DMS153 (cell line): ENCODE data around the gene RAX2.
"Not testable (repeated sequence)": the region's sequence is repeated elsewhere in the genome, so short reads cannot be mapped to it uniquely, and the experiment has no call there.

ENCODE experiments used
- DNase-seq: peaks from one replicate; lab custom pipeline; 2025; lab: John Stamatoyannopoulos, UW

The RAX2 gene

GRCh38 chr19:3771906-3772455 is at the start of gene RAX2:
Gene RAX2 (minus strand): TSS chr19:3772228. CDS start chr19:3771742, 486 bp downstream.
- DNase-seq: no peak

DNA sequence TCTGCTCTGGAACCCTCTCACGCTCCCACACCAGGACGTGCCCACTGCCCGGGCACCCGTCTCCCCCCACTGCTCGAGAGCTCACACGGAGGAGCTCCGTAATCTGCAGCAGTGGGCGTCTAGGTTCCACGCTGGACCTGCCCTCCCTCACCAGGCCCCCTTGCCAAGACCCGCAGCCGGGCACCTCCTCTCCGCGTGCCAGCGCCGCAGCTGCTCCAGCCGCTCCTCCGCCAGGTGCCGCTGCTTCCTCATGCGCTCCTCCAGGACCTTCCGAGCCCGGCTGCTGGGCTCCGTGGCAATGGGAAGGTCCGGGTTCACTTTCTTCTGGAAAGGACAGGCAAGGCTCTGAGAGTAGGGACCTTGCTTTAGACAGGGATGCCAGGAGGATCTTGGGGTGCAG is 49.1 kb upstream of the RAX2 start:
- no peak for DNase-seq

DNA sequence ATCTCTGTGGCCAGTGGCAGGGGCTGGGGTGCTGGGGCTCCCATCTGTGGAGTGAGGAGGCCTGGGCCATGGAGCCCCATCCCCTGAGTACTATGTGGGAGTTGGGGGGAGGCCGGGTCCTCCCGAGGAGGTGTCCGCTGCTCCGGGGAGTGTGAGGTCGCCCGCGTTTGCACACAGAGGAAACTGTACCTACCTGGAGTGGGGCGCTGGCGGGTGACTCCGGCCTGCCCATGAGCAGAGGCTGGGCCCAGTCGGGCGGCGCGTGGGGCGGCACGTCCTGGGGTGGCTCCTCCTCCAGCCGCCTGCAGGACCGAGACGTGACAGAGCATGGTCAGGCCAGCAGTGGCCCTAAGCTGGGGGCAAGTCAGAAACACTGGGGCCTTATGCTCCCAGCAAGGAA is 48.0 kb upstream of the RAX2 start:
- DNase-seq: no peak

- DNase-seq: no peak
Measured at GRCh38 chr19:3818918-3819317, 46.9 kb upstream of the RAX2 start.

- no peak for DNase-seq
Measured at GRCh38 chr19:3818466-3818865, 46.4 kb upstream of the RAX2 start.

DNA sequence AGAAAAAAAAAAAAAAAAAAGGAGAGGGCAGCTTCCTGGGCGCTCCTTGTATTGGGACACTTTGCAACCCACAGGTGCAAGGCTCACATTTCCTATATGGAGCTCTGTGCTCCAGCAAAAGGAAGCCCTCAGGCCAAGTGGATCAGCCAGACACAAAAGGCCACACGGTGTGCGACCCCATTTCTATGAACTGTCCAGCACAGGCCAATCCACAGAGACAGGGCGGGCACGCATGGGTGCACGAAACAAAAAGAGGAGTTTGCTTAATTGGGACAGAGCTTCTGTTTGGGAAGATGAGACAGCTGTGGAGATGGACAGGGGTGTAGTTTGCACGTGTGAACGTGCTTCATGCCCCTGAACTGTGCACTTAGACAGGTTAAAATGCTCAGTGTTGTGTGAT is 45.7 kb upstream of the RAX2 start:
- no peak for DNase-seq

DNA sequence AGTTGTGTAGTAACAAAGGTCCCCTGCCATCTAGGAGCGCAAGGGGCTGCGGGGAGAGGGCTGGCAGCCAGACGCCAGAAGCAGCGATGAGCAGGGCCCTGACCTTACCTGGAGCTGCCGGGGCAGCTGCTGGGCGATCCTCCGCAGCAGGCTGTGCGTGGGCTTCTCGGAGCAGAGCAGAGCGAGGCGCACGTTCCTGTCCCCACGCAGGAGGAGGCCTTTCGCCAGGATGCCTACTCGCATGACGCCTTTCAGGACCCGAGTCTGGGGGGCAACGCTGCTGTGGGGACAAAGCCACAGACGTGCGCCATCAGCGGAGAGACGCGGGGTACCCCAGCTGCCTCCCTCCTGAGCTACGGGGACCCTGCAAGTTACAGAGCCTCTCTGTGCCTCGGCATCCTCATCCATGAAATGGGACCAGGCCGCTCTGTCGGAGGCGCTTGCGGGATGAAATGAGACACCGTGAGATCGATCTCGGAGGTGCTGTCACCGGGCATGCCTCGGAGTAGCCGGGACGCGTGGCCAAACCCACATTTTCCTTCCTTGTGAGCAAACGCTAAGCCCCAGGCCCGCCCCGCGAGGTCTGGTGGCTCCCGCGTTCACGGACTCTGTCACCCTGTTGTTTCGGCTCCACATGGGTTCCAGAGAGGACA is 44.7 kb upstream of the RAX2 start:
- no peak for DNase-seq

DNA sequence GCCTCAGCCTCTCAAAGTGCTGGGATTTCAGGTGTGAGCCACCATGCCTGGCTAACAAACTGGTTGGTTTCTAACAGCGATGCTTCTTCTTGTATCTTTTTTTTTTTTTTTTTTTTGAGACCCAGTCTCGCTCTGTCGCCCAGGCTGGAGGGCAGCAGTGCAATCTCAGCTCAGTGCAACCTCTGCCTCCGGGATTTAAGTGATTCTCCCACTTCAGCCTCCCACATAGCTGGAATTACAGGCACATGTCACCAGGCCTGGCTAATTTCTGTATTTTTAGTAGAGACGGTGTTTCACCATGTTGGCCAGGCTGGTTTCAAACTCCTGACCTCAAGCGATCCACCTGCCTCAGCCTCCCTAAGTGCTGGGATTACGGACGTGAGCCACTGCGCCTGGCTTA is 44.1 kb upstream of the RAX2 start:
- DNase-seq: not testable (repeated sequence)

- no peak for DNase-seq
Measured at GRCh38 chr19:3814648-3815047, 42.6 kb upstream of the RAX2 start.

DNA sequence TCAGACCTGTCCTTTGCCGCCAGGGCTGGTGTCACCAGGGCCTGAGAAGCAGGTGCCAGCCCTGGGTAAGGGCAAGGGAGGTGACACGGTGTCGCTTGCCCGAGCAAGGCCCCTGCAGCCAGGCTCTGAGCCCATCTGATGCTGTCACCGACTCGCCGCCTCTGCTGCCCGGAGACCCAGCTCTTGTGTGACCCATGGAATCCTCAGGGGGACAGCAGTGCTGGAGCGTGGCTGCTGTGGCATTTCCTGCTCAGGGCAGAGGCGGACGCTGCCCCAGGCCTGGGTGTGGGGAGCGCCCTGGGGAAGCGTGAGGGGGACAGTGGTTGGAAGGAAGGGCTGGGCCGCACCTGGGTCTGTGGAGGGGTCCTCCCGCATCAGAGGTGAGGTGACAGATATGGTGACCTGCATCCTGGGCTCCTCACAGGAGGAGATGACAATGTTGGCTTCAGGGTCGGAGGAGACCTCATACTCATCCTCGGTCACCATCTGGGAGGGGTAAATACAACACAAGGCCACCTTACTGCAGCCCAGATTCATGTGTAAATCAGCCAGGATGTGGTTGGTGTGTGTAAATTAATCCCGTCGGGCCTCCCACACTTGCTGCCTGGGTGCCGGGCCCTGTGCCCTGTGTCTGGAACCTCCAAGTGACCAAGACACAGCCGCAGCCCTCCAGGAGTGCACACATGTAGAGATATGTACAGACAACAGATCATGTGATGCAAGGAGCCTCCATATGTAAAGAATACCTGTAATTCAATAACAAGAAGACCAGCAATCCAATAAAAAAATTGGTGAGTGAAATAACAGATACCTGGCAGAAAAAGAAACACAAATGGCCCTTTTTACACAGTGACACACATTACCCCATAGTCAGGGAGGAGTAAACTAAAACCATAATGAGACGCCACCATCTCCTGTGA is 41.7 kb upstream of the RAX2 start:
- DNase-seq: no peak

DNA sequence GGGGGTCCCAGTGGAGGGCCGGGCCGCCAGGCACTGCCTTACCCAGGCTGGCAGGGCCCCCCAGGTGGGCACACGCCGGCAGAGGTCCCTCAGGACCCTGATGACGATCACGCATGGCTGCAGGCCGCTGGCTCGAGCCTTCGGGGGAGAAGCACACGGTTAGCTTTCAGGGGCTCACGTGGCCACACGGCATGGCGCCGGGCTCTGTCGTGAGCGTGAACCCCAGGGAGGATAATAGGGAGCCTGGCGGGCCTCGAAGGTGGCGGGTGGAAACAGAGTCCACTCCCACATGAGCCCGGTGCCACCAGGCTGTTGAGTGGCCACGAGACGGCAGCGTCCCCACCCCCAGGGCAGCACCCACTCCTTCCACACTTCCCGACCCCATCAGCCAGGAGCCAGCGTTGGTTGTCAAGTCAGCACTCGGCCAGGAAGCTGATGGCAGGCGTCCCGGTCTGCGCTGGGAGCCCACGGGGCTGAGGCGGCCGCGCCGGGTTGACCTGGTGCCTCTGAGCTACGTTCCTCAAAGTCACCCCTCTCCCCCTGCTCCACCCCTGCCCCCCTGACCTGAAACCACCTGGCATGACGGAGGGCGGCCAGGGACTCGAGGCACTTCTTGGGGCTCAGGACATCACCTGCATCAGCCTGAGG is 38.8 kb upstream of the RAX2 start:
- DNase-seq: no peak

DNA sequence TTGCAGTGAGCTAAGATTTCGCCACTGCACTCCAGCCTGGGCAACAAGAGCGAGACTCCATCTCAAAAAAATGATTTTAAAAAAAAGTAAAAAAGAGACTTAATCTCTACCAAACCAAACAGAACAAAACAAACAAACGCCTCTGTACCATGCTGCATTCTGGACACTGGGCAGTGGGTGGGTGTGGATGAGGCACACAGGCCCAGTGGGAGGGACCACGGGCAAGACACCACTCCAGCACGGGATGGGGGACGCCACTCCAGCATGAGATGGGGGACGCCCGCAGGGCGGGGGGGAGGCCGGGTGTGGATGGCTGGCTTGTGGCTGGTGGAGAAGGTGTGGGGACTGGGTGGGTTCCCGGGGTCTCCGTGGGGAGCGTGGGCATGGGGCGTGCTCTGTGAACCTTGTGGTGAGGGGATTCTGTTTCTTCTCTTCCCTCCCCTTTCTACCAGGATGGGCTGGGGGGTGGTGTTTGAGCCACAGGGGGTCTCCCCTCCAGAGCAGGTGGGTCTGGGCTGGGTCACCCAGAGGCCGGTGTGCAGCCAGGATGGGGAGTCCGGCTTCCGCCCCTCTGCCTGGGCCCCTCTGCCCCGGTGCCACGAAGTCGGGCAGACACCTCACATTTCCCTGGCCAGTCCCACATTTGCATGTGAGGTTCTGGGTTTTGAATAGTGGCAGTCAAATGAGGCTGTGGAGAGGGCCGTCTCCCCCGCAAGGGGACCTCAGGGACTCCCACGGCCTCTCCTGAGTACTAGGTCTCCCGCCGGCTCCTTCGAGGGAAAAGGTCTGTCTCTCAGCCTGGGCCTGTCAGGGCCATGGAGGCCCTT is 38.1 kb upstream of the RAX2 start:
- no peak for DNase-seq

GRCh38 chr19:3808420-3809143 is 36.6 kb upstream of the RAX2 start:
- no peak for DNase-seq

- DNase-seq: no peak
Measured at GRCh38 chr19:3807574-3808354, 35.7 kb upstream of the RAX2 start.

DNA sequence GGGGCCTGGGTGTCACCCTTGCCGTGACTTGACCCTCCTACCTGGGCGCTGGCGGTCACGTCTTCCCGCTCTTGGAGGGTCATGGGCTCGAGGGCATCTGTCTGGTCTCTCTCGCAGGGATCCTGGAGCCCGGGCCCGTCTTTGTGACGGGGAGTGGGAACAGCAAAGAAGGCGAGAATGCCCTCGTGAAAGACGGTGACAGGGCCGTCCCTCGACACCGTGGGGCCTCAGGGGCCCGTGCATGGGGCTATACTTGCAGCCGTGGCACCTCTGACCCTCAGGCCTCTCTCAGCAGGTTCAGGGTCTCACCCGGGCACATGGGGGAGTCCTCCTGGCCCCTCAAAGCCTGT is 35.1 kb upstream of the RAX2 start:
- DNase-seq: no peak

DNA sequence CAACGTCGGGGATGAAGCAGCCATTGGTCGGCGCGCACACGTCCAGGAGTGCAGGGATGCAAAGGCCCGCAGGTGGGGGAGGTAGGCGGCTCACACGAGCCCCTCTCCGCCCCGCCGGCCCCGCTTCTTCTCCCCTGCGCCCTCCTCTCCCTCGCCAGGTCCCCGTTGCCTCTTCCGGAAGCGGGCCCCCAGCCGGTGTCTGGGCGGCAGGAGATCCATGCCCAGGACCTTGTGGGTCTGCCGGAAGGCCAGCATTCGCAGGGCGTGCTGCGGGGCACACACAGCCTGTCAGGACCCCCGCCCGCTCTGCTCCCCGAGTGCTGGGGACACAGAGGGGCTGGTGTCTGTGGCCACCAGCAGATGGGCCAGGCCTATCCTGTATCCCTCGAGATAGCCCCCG is 33.8 kb upstream of the RAX2 start:
- no peak for DNase-seq

DNA sequence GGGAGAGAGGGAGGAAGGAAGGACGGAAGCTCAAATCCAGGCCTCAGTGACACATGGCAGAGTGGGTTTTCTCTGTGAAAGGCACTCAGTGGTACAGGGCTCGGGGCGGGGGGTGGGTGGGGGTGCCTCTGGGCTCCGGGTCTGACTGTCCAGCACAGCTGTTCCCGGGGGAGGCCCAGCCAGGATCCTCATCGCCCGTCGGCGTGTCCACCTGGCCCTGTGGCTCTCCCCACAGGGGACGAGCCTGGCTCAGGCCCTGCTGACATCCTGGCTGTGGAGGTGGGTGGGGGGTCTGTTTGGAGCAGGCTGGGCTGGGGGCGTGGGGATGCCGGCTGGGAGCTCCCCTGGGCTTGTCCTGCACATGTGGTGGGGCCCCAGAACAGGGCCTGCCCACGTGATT is 32.4 kb upstream of the RAX2 start:
- DNase-seq: no peak

DNA sequence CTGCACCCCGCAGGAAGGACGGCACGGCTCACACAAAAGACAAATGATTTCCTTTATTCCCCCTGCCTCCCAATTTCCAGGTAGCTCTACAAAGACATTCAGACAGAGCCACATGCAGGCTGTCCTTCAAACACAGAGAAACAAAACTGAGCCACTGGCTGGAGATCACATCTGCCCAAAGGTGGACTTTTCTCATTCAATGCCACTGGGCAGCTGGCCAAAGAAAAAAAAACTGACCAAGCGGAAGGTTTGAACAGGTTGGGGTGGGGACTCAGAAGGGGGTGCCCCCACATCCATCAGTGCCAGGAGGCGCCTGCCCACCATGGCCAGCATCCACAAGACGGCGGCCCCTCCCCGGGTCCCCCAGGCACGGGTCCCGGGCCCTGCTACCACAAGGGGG is 32.0 kb upstream of the RAX2 start:
- no peak for DNase-seq

DNA sequence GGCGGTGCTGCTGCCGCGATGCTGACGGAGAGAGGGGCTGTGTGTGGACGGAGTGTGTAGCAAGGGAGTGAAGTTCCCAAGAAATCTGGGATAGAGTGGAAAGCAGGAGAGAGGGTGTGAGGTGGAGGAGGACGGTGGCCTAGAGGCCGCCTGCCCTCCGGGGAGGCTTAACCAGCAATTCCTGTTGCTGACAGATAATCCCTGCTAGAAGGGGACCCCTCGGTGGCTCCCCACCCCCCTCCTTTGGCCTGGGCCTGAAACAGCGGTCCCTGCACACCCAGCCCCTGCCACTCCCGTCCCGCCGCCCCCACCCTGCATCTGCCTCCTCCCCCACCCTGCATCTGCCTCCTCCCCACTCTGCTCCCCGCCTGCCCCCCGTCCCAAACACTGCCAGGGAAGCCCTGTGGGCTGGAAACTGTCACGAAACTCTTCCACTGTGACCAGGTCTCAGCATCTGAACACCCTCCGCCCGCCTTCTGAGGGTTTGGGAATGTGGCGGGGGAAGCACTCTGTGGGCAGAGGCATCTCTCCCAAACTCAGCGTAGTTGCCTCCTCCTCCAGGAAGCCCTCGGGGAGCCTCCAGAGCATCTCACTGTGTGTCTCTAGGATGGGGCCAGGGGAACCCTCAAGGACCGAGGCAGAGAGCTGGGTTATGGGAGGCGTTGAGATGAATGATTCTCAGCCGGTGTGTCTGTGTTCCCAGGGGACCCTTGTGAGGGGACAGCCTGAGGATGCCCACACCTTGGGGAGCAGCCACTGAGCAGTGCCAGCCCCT is 31.3 kb upstream of the RAX2 start:
- DNase-seq: no peak
